ENCODE results near the gene DNAH5. TPM values are rescaled to one million over a fixed set of nuclear protein-coding genes. Genes with fewer than 3 reads are reported as not detected.

DNAH5 gene
- total RNA-seq, 4 donors from 2014 or later = 1.3 to 3.4 (median 2.7) TPM

GRCh38 chr5:13830536-13830935 is 114.0 kb downstream of the DNAH5 start:
- no peaks in the 10 kb centered on the region for H3K36me3 ChIP-seq
- H3K27ac ChIP-seq = no peak overlapping the region
- no peaks in the 10 kb centered on the region for H3K9me3 ChIP-seq
- intact Hi-C loops (cut with DNase I) = no loop called here
- H3K4me3 ChIP-seq (replicated peaks in 1 of 3) = no peak overlapping the region
- H3K4me1 ChIP-seq = no peaks in the 10 kb centered on the region
- 80 to 83% methylated on average over 9 of the region's 9 CpGs for WGBS, 2 donors
- no peak for TF ChIP-seq CTCF (IDR thresholded peaks at IDR 0.05)
- no peak for TF ChIP-seq POLR2A (IDR thresholded peaks at IDR 0.05)
- no peaks in the 10 kb centered on the region for H3K27me3 ChIP-seq
- DNase-seq = no peak

- Histone ChIP-seq H3K4me3 (replicated peaks in 1 of 3) (no peak overlapping the region), H3K36me3 (no peaks in the 10 kb centered on the region), H3K4me1 (no peaks in the 10 kb centered on the region), H3K9me3 (no peaks in the 10 kb centered on the region), H3K27ac (no peak overlapping the region), H3K27me3 (no peaks in the 10 kb centered on the region)
- TF ChIP-seq POLR2A (IDR thresholded peaks at IDR 0.05) (no peak), CTCF (IDR thresholded peaks at IDR 0.05) (no peak)
- DNase-seq = no peak
- intact Hi-C loops (cut with DNase I) = no loop called here
- 90 to 91% methylated on average over 2 of the region's 2 CpGs for WGBS, 2 donors
These were observed 123.1 kb downstream of the DNAH5 start for GRCh38 chr5:13821366-13821765.

- intact Hi-C loops (cut with DNase I) = no loop called here
- DNase-seq = no peak
- Histone ChIP-seq H3K27me3 (no peaks in the 10 kb centered on the region), H3K9me3 (no peaks in the 10 kb centered on the region), H3K4me3 (replicated peaks in 1 of 3) (no peak overlapping the region), H3K27ac (no peak overlapping the region), H3K36me3 (no peaks in the 10 kb centered on the region), H3K4me1 (no peaks in the 10 kb centered on the region)
- 76 to 78% methylated on average over 2 of the region's 2 CpGs for WGBS, 2 donors
- TF ChIP-seq CTCF (IDR thresholded peaks at IDR 0.05) (no peak), POLR2A (IDR thresholded peaks at IDR 0.05) (no peak)
These were observed 128.4 kb downstream of the DNAH5 start for GRCh38 chr5:13816126-13816525.

GRCh38 chr5:13814301-13814700 is 130.2 kb downstream of the DNAH5 start:
- Histone ChIP-seq H3K4me3 (replicated peaks in 1 of 3) (no peak overlapping the region), H3K36me3 (no peaks in the 10 kb centered on the region)

GRCh38 chr5:13809921-13810320 is 134.6 kb downstream of the DNAH5 start:
- Histone ChIP-seq H3K9me3 (no peaks in the 10 kb centered on the region), H3K27ac (no peak overlapping the region), H3K36me3 (no peaks in the 10 kb centered on the region), H3K4me3 (replicated peaks in 1 of 3) (no peak overlapping the region), H3K27me3 (no peaks in the 10 kb centered on the region), H3K4me1 (no peaks in the 10 kb centered on the region)
- TF ChIP-seq CTCF (IDR thresholded peaks at IDR 0.05) = no peak
- TF ChIP-seq POLR2A (IDR thresholded peaks at IDR 0.05) = no peak
- WGBS, 2 donors = 62 to 74% methylated on average over 23 to 30 of the region's 30 CpGs
- no peak for DNase-seq
- intact Hi-C loops (cut with DNase I) = no loop called here

More at GRCh38 chr5:13814301-13814700, 130.2 kb downstream of the DNAH5 start:
- no peaks in the 10 kb centered on the region for H3K4me1 ChIP-seq
- 85 to 90% methylated on average over 1 of the region's 1 CpG for WGBS, 2 donors
- intact Hi-C loops (cut with DNase I) = no loop called here
- TF ChIP-seq POLR2A (IDR thresholded peaks at IDR 0.05) = no peak
- TF ChIP-seq CTCF (IDR thresholded peaks at IDR 0.05) = no peak
- DNase-seq = no peak
- no peak overlapping the region for H3K27ac ChIP-seq
- H3K9me3 ChIP-seq = no peaks in the 10 kb centered on the region
- no peaks in the 10 kb centered on the region for H3K27me3 ChIP-seq
